Activated effector memory CD4-positive, alpha-beta T cell treated with Interleukin-2 at 50 U/mL for 16 hours (primary cell): ENCODE measurements around the gene SYS1.

Experiments
- DNase-seq: peaks from one replicate; pipeline ENCODE4 v3.0.0-alpha.2; 2020

The SYS1 gene

DNA sequence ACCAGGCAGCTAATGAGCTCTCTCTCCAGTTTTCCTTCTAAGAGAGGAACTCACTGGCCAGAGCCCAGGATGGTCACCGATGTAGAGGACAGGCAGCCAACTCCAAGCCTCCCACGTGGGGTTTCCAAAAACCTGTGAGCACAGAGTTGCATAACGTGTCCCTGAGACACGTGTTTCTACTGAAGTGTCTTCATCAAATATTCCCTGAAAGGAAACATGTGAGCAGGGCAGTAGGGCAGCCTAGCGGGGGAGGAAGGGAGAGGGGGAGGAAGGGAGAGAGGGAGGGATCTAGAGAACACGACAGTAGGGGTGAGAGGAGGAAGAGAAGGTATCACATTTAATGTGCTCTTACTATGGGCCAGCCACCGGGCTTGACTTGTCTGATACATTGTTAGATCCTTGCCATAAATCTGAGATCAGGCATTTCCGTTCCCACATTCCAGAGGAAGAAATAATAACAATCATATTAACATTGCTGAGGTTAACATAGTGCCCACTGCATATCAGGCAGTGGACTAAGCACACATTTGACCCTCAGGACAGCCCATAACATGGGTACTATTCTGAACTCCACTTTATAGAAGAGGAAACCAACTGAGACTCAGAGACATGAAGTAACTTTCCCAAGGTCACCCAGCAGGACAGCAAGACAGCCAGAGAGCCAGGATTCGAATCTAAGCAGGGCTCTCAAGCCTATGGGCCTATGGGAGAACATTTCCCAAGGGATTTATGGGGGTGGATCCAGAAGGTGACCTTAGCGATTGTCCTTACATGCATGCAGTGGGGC is 4.5 kb upstream of the SYS1 start:
- DNase-seq, result no peak

DNA sequence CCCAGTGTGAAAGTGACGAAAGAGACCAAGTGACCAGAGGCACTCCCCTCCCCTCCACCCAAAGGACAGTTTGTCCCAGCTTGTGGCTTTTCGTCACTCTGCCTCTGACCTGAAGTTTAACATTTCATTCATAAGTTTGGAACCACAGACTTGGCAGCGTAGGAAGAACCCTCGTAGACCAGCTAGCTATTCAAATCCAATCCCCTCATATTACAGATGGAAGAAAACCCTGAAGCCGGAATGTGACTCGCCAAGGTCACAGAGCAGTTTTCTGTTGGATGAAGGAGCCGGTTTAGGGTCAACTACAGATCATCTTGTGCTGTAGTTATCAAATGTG is 3.9 kb upstream of the SYS1 start:
- DNase-seq, result no peak

DNA sequence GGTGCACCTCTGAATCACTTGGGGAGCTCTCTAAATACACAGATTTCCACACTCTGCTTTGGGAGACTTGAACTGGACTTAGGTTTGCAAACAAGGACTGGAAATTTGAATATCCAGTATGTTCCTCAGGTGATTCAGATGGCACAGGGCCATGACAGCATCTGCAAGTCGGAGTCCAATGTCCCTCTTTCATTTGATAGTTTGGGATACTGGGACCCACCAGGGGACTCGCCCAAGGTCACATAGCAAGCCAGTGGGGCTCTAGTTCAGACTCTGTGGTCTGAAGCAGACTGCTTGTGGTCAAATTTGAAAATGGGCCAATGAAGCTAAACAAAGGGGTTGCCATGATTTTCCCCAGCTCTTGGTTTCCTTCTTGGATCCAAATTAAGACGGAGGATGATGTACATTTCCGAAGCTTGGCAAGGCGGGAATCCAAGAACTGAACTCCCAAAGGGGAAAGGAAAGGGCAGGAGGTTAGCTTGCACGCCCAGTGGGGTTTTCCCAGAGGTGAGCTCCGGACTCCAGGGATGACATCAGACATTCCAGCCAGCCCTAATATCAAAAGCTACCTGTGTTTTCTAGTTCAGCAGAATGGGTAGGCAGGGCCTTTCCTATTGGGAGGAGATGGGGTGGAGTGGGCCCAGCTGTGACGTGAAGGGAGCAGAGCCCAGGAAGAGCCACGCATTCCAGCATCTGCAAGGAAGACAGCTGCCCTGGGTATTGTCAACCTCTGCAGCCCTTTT is 3.4 kb upstream of the SYS1 start:
- no peak for DNase-seq

DNA sequence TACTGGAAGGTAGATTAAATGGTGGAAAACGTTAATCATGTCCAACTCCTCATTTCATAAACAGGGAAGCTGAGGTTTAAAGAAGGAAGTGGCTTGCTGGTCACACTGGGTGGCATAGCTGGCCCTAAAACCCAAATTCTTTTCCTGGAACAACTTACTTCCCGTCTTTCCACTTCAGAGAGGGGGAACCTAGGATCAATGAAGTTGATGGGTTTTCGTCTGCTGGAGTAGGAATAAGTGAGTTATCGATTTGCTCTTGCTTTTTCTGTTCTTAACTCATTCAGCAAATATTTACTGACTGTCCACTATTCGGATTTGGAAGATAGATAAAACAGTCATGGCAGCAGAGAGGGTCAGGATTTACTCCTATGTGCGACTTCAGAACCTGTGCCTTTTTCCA is 1.2 kb upstream of the SYS1 start:
- no peak for DNase-seq

DNA sequence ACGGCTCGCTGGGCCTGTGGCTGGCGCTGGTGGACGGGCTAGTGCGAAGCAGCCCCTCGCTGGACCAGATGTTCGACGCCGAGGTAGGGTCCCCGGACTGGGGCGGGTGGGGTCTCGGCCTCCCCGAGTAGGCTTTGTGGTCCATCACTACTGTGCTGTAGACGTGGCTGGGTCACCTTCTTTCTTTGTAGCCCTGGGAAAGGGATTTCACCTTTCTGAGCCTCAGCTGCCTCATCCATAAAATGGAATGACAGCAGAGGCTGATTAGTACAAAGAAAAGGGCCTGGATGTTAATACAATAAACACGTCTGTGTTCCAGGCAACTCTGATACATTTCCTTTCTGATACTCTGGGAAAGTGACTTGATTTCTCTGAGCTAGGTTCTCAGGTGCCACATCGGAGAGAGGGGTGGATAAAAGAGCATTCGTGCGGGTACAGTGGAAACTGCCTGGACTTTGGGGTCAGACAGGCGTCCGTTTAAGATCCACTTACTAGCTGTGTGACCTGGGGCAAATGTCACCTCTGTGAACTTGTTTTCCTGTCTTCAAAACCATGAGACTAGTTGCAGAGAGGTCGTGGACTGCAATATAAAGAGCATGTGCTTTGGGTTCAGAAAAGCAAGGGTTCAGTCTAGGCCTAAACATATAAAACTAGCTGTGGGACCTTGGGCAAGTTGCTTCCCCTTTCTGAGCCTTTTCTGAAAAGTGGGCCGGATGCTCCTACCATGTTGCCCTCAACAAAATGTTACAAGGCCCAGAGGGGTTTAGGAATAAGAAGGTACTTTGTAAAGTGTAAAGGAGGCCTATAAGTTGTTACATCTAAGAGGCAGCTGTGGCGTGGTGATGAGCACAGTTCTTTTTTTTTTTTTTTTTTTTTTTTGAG is 896 bp downstream of the SYS1 start:
- no peak for DNase-seq

GRCh38 chr20:45365444-45365970 is 2.6 kb downstream of the SYS1 start:
- DNase-seq, result no peak

DNA sequence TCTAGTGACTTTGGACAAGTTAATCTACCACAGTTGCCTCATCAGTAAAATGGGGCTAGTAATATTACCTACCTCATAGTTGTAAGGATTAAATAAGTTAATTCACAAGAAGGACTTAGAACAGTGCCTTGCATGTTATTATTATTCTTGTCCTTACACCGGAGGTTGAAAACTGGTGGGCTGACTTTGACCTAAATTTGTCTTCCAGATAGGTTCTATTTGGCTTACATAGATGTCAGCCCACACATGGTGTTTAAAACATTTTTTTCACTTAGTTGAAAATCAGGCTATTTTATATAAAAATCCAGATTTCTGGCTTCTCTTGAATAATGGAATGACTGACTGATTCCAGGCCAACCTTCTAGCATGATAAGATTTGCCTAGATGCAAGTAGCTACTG is 3.2 kb downstream of the SYS1 start:
- DNase-seq, result no peak

- DNase-seq, result no peak
These were observed 3.7 kb downstream of the SYS1 start for GRCh38 chr20:45366631-45367030.

DNA sequence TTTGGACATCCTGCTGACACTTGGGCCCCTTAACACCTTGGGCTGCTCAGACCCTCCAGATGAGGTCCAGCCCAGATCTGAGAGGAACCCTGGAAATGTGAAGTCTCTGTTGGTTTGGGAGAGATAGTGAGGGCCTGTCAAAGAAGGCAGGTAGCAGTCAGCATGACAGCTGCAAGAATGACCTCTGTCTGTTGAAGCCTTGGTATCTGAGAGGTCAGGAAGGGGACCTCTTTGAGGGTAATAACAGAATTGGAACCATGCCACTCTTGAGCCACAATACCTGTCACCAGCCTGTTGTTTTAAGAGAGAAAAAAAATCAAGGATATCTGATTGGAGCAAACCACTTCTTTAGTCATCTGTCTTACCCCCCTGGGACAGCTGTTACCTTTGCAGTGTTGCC is 4.2 kb downstream of the SYS1 start:
- DNase-seq, result no peak

- peak; percentile 26 for DNase-seq
These were observed 5.4 kb downstream of the SYS1 start for GRCh38 chr20:45368221-45368980.

GRCh38 chr20:45370571-45371160 is 7.7 kb downstream of the SYS1 start:
- DNase-seq, result no peak

GRCh38 chr20:45372241-45372640 is 9.3 kb downstream of the SYS1 start:
- DNase-seq, result no peak

DNA sequence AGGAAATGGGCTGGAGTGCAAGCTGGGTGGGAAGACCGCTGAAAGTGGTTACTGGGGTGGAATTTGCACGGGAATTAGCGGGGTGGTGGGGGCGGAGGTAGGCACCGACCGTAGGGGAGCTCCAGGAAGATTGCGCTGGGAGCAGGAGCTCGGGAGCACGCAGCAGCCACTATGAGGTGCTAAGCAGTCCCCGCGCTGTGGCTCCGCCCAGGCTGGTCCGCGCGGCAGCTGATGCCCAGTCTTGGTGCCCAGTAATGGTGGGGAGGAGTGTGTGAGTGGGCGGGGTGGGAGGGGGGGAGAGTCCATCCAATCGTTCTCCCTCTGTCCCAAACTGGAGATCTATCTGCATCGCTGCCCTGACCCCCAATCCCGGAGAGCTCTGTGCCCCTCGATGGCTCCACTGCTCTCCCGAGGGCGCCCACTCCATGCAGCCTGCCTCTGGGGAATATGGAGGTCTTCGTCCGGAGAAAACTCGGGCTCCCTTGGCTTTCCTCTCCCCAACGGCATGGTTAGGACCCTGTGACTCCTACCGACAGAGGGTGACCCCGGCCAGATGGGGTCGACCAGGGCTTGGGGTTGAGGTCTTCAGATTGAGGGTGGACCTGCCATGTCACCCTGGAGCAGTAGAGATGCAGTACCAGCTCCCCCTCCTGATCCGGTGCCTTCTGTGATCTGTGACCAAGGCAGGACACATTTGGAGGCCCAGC is 9.8 kb downstream of the SYS1 start:
- no peak for DNase-seq

- peak; percentile 81 for DNase-seq
These were observed 10.6 kb downstream of the SYS1 start for GRCh38 chr20:45373353-45374100.

DNA sequence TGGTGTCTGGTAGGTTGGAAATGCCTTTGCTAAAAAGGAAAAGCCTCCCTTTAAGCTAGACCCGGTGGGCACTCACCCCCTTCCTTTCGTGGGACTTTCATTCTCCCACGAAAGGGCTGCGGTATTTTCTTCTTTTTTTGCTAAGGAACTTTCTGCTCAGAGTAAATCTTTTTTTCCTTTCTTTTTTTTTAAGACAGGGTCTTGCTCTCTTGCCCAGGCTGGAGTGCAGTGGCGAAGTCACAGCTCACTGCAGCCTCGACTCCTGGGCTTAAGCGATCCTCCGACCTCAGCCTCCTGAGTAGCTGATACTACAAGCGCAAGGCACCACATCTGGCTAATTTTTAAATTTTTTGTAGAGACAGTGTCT is 11.1 kb downstream of the SYS1 start:
- no peak for DNase-seq

DNA sequence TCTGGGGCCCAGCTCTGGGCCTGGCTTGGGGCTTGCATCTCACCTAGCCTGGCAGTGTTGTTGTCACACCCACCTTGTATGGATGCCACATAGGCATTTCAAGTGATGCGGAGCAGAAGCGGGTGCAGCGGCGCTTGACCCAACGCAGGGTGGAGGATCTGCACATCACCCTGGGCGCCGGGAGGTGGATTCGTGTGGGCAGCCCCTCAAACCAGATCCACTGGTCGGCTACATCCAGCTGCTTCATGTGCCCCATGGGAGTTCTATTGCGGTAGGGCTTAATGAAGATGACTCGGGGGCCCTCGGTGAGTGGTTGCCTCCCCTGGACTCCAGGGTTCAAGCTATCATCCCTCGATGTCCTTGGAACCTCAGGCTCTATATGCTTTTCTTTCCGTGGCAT is 12.0 kb downstream of the SYS1 start:
- DNase-seq, result no peak

DNA sequence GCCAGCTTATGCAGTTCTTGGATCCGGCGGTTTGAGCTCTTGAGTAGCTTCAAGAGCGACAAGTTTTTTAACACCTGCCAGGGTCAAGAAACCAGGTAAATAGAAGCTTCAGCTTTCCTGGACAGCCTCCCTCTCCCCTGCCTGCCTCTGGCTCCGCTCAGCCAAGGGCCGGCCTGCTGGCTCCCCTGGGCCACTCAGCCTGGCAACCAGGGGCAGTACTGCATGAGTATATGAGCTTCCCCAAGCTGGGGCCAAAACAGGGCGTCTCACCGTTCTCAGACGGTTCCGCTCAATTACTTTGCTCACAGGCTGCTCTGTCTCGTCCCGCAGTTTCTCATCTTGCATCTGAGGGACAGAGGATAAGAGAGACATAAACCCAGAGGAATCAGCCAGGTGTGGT is 14.3 kb downstream of the SYS1 start:
- DNase-seq, result no peak

DNA sequence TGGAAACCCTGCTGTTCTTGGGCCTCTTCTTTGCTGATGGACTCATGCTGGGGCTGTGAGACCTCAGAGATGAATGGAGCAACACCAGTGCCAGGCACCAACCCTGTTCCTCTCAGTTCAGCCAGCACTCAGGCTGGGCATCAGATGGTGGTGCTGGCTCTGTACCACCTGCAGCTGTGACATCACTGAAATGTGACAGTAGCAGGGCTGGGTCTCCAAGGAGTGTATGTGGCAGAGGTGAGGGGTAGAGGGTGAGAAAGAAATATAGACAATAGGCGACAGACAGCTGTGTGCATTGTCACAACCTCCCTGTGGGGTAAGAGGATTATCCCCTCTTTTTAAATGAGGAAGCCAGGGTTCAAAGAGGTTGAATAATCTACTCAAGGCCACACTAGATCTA is 15.2 kb downstream of the SYS1 start, which contains the start of gene TP53TG5:
TP53TG5 (minus strand) TSS at position 135 of the 400 bp plus-strand sequence; CDS start at position 46, 89 bp downstream.
- DNase-seq, result no peak

- DNase-seq, result no peak
These were observed 24.3 kb downstream of the SYS1 start for GRCh38 chr20:45387274-45387673.

- DNase-seq, result no peak
These were observed 28.0 kb downstream of the SYS1 start for GRCh38 chr20:45390931-45391330.

- no peak for DNase-seq
These were observed 28.6 kb downstream of the SYS1 start for GRCh38 chr20:45391559-45391958.
